NB4 (cell line): ENCODE results near the gene BBIP1.

ENCODE experiments used
- TF ChIP-seq, protein P1 (sequence below): IDR thresholded peaks from one replicate; pipeline ENCODE4 v1.5.1; 2012; ENCODE audit warnings: low read depth, low read length
- TF ChIP-seq, protein P2 (sequence below): IDR thresholded peaks from 2 replicates; pipeline ENCODE4 v1.6.1; 2011; ENCODE audit warnings: low read depth, low read length

DNA sequence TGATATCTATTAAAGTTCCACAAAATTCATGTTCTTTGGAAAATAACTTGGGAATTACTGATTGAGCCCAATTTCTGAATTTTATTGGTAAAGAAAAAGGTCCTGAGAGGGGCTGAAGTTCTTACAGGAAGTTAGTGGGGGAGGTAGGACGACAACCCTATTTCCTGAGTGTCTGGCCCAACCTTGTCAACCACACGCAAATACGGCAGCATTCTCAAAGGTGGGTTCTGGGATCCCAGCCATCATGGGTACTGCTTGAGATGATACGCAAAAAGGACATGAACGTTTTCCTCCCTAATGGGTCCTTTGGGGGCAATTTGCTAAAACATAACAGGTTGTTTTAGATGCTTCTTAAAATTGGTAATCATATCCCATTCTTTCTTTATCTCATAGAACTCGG lies 50.0 kb downstream of the BBIP1 start:
- TF ChIP-seq, protein P1, sequence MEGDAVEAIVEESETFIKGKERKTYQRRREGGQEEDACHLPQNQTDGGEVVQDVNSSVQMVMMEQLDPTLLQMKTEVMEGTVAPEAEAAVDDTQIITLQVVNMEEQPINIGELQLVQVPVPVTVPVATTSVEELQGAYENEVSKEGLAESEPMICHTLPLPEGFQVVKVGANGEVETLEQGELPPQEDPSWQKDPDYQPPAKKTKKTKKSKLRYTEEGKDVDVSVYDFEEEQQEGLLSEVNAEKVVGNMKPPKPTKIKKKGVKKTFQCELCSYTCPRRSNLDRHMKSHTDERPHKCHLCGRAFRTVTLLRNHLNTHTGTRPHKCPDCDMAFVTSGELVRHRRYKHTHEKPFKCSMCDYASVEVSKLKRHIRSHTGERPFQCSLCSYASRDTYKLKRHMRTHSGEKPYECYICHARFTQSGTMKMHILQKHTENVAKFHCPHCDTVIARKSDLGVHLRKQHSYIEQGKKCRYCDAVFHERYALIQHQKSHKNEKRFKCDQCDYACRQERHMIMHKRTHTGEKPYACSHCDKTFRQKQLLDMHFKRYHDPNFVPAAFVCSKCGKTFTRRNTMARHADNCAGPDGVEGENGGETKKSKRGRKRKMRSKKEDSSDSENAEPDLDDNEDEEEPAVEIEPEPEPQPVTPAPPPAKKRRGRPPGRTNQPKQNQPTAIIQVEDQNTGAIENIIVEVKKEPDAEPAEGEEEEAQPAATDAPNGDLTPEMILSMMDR = no peak
- TF ChIP-seq, protein P2, sequence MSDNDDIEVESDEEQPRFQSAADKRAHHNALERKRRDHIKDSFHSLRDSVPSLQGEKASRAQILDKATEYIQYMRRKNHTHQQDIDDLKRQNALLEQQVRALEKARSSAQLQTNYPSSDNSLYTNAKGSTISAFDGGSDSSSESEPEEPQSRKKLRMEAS = no peak
